ENCODE data around the gene ABHD12. TPM values are rescaled to one million over a fixed set of nuclear protein-coding genes. Genes with fewer than 3 reads are reported as not detected.

Gene ABHD12
- 20.2 and 29.2 TPM in 2 replicates for total RNA-seq

GRCh38 chr20:25390538-25391528 is at the start of gene ABHD12:
TSS of gene ABHD12 (minus strand) at chr20:25390835. CDS start at chr20:25390703, 132 bp downstream.

GRCh38 chr20:25407311-25408169 is 16.9 kb upstream of the ABHD12 start, which contains the start of gene GINS1:
TSS of gene GINS1 (plus strand) at chr20:25407673. CDS start at chr20:25407821, 148 bp downstream.

Other genes with a start within 250 kb of the ABHD12 start
- gene ENTPD6, start 195.1 kb downstream of the ABHD12 start, total RNA-seq = 53.3 and 62.5 TPM in 2 replicates
- 88.0 and 156 TPM in 2 replicates for gene PYGB, start 142.8 kb downstream of the ABHD12 start, total RNA-seq
- 5.4 and 13.6 TPM in 2 replicates for gene GINS1, start 16.8 kb upstream of the ABHD12 start, total RNA-seq
- 7.6 and 9.3 TPM in 2 replicates for gene NINL, start 194.7 kb upstream of the ABHD12 start, total RNA-seq
- gene NANP, start 233.2 kb upstream of the ABHD12 start, total RNA-seq = 6.6 and 7.1 TPM in 2 replicates